NCI-H524 treated with DMSO at 0.1 percent for 48 hours (cell line): ENCODE data around the gene HAS3.
A peak's percentile ranks its signal among the peaks of the same experiment; 100 is the strongest.
"Not testable (repeated sequence)": the region's sequence is repeated elsewhere in the genome, so short reads cannot be mapped to it uniquely, and the experiment has no call there.

Source experiments
- DNase-seq: peaks from one replicate; lab custom pipeline; 2025; lab: John Stamatoyannopoulos, UW

HAS3 gene

GRCh38 chr16:69116906-69117305 lies 11.5 kb downstream of the HAS3 start:
- DNase-seq, result no peak

- no peak for DNase-seq
Observed at GRCh38 chr16:69118468-69118867, 13.0 kb downstream of the HAS3 start.

DNA sequence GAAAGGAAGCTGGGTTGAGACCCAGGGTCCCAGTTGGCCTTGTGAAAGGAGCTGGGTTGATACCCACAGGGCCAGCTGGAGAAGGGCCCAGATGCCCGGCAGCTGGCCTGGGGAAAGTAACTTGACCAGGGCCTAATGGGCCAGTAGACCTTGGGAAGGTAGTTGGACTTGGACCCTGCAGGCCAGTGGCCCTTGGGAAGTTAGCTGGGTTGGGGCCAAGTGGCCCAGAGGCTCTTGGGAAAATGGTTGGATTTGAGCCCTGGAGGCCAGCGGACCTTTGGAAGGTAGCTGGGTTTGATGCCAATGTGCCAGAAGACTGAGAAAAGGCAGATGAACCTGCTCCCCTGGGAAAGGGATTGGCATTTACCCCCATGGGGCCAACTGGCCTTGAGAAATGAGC lies 13.5 kb downstream of the HAS3 start:
- DNase-seq, result no peak

GRCh38 chr16:69119536-69119935 lies 14.1 kb downstream of the HAS3 start:
- no peak for DNase-seq

DNA sequence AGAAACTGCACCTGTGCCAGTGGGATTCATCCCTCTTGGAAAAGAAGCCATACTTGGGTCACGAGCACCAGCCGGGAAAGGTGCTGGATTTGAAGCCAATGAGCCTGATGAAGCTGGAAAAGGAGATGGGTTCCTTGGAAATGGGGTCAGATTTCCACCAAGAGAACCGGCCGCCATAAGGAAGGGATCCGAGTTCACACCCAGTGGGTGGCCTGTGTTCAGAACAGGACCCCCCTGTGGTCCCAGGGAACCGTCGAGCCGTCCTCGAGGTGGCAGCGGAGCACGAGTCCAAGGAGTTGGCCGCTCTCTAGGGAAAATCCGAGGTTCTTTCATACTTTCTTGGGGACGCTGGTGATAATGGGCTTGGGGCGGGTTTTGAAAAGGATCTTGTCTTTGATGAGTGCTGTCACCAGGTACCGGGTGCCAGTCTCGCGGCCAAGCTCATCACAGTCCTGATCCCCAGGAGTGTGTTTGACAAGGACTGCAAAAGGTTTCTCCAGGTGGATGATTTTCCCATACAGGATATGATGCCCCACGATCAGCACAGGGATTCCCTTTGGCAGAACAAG lies 14.7 kb downstream of the HAS3 start:
- DNase-seq, result no peak

DNA sequence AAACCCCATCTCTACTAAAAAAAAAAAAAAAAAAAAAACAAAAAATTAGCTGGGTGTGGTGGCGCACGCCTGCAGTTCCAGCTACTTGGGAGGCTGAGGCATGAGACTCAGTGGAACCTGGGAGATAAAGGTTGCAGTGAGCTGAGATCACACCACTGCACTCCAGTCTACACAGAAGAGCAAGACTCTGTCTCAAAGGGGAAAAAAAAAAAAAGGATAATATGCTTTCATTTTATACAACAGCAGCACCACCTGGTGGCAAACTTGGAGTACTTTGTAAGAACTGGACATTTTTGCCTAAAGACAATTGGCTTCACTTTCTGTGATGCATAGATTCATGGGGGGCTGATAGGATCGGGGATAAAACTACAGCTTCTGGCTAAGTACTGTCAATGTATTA lies 18.5 kb downstream of the HAS3 start:
- DNase-seq, result peak; percentile 30

- DNase-seq, result not testable (repeated sequence)
Observed at GRCh38 chr16:69124406-69124805, 19.0 kb downstream of the HAS3 start.

- DNase-seq, result not testable (repeated sequence)
Observed at GRCh38 chr16:69124961-69125360, 19.5 kb downstream of the HAS3 start.

- DNase-seq, result no peak
Observed at GRCh38 chr16:69126221-69126620, 20.8 kb downstream of the HAS3 start.

DNA sequence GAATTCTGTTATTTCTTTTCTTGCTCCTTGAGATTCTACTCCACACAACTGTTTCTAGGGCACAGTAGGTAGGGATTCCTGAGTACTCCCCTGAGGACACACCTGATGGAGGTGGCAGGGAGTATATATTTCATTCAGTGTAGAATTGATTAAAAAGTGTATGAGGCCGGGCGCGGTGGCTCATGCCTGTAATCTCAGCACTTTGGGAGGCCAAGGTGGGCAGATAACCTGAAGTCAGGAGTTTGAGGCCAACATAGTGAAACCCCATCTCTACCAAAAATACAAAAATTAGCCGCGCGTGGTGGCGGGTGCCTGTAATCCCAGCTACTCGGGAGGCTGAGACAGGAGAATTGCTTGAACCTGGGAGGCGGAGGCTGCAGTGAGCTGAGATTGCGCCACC lies 21.3 kb downstream of the HAS3 start:
- DNase-seq, result not testable (repeated sequence)

- DNase-seq, result no peak
Observed at GRCh38 chr16:69127966-69128510, 22.6 kb downstream of the HAS3 start.

DNA sequence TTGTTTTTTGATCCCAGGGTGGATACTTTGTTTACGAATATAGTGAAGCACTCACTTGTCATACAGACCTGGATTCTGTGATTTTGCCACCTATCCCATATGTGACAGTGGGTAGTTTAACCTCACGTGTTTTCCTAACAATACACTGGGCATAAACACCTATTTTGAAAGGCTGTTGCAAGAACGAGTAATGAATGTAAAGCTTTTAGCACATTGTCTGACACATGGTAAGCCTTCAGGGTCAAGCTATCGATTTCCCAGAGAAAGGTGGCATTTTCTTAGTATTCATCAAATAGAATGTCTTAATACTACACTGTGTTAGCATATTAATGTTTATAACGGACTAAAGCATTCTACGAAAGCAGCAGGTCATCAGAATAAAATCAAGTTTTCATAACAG lies 25.0 kb downstream of the HAS3 start:
- no peak for DNase-seq

- peak; percentile 48 for DNase-seq
Observed at GRCh38 chr16:69131167-69131838, 25.9 kb downstream of the HAS3 start.

DNA sequence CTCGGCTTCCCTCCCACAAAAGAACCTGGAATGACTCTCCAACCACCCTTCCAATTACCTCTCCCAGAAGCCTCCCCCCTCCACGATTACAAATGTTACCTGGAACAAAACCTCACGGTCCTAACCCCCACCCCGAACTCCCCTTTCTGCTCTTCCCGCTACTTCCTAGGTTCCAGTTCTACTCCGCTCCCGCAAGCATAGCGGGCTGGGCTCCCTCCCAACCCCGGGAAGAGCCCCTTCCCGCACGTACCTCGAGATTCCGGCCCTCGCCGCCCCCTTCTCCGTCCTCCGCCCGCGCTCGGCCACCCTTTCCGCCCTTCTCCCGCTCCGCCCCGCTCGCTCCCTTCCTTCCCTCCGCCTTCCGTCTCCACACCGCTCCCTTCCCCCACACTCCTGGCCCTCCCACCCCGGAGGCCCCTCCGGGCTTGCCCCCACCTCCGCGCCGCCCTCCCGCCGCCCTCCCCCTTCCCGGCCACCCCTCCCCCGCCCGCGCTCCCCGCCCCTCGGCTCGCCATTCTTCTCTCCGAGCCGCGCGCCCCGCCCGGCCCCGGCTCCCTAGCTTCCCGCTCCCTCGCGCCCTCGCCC lies 26.5 kb downstream of the HAS3 start:
- DNase-seq, result no peak

DNA sequence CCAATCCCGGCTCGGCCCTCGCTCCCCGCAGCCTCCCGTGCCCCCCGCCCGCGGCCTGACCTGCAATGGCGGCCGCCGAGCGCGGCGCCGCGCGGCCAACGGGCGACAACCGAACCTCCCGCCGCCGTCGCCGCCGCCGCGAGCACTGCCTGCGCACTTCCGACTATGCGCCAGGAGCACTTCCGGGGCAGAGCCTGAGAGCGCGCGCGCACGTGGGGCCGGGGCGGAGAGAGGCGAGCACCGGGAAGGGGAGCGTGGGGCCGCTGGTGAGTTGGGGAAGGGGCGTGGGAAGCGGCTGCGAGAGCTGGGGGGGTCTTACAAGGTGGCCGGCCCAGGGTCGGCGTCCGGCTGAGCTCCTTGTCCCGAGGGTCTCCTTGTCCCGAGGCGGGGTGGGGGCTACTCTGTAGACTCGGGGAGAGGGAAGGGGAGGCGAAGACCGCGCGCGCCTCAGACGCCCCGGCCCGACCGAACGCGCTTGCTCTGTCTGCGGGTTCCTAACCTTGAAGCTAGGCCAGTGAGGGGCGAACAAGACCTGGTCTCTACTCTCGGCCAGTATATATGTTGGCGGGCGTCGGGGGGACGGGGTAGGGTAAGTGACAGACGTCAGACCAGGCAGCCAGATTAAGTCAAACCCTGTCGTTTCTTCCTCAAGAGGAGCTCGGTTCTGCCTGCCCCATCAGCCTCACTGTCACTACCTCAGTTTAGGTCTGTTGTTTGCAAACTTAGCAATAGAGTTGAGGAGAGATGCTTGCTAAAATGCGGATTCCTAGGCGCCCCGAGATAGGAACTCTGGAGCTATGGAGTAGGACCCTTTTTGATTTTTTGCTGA lies 27.2 kb downstream of the HAS3 start, which contains the start of the genes CHTF8 and UTP4:
CHTF8 (minus strand) TSS at position 165 of the 829 bp plus-strand sequence. CDS start 11,130 bp downstream, outside the sequence.
UTP4 (plus strand) TSS at position 226 of the 829 bp plus-strand sequence. CDS start 811 bp downstream, outside the sequence.
- DNase-seq, result no peak

GRCh38 chr16:69133373-69133954 lies 28.0 kb downstream of the HAS3 start:
- no peak for DNase-seq

DNA sequence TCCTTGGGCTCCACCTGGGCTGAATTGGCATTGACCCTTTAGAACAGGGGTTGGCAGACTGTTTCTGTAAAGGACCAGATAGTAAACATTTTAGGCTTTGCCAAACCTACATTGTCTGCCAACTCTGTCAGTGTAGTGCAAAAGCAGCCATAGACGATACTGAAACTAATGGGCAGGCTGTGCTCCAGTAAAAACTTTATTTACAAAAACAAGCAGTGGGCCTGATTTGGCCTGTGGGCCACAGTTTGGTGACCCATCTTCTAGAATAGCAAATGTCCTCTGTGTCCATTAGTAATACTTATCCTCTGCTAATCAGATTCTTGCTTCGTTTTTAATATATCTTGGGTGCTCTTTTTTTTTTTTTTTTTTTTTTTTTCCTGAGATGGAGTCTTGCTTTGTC lies 33.2 kb downstream of the HAS3 start:
- DNase-seq, result no peak

GRCh38 chr16:69139464-69139863 lies 34.0 kb downstream of the HAS3 start:
- DNase-seq, result not testable (repeated sequence)

DNA sequence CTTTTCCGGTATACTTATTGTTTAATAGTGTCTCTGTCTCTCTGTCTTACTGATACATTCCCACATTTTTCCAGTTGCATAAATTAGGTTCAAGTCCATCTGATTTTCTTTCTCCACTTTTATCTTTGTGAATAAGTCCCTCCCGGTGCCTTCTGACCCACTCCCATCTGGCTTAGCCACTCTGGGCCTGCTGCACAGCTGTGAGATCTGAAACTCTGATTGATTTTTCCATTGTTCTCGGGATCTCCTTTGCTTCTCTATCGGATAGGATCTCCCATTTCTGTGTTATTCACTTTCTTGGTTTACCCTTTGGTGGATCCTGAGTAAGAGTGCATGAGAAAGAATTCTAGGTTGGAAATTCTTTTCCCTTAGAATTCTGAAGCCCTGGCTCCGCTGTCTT lies 35.6 kb downstream of the HAS3 start:
- no peak for DNase-seq

GRCh38 chr16:69141936-69142335 lies 36.5 kb downstream of the HAS3 start:
- DNase-seq, result no peak

DNA sequence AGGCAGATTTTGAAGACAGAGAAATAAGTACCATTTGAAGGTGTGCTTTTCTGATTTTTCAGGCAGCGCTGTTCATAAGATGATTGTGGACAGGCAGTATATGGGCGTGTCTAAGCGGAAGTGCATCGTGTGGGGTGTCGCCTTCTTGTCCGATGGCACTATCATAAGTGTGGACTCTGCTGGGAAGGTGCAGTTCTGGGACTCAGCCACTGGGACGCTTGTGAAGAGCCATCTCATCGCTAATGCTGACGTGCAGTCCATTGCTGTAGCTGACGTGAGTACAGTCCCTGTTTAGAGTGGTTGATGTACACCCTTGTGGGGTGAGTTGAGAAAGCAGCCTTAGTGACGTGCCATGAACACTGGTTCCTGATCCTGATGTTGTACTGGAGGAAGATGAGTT lies 37.7 kb downstream of the HAS3 start:
- DNase-seq, result no peak

GRCh38 chr16:69145658-69146057 lies 40.2 kb downstream of the HAS3 start:
- no peak for DNase-seq
